ENCODE results near the gene CCDC112.

DNA sequence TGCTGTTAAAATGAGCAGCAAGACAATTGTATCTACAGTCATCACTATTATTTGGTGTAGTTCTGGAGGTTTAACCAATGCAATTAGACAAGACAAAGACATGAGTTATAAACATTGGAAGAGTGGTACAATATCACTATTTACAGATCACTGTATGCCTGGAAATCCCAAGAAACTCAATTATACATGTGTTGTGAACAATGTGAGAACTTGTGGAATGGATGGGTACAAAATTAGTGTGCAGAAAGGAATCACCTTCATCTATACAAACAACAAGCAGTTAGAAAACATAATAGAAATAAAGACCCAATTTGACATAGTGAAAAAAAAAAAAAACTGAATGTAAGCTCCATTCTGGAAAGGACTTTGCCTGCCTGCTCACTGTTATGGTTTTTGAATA is 12.4 kb upstream of the CCDC112 start:
- TF ChIP-seq GATA2 (IDR thresholded peaks at IDR 0.05; ENCODE audit: low read depth, low read length) (no peak), GATA3 (IDR thresholded peaks at IDR 0.05; ENCODE audit: low read depth, low read length) (no peak)

Measured in SH-SY5Y (cell line).